ENCODE measurements around the gene ITGB2. TPM values are rescaled to one million over a fixed set of nuclear protein-coding genes. Genes with fewer than 3 reads are reported as not detected.

Gene ITGB2
- polyA plus RNA-seq, 1 of the 3 experiments (the other 2 are of a cell fraction), result 0.77 TPM

GRCh38 chr21:44894687-44895302, 25.9 kb downstream of the ITGB2 start:
- CTCF ChIA-PET, result interaction anchor here (0.5 to 5.5 kb wide), 11 partner anchors 11 to 298 kb away, joined by 3 to 39 read pairs (median 6); no protein-coding TSS in a partner anchor
- H3K27me3 ChIP-seq (ENCODE audit: insufficient read depth), result peaks cover 13% of the 10 kb centered on the region; the same call in 1 of the 2 replicates
- peaks cover 0 to 5% of the 10 kb centered on the region in 2 experiments; a peak in 1 of 4 replicates for H3K4me1 ChIP-seq (ENCODE audit: control insufficient read depth in 1 of 2, insufficient read depth in 2 of 2, low read depth in 1 of 2, low read length in 1 of 2)

More at GRCh38 chr21:44894687-44895302, 25.9 kb downstream of the ITGB2 start:
- POLR2A ChIA-PET, result no interaction called here
- H3K4me2 ChIP-seq, result no peak overlapping the region
- TF ChIP-seq JUND (IDR thresholded peaks at IDR 0.05), result no peak
- TF ChIP-seq EZH2phosphoT487 (IDR thresholded peaks at IDR 0.05; ENCODE audit: borderline replicate concordance, low read depth), result no peak
- TF ChIP-seq CTCF (IDR thresholded peaks at IDR 0.05), result no peak
- no peak for TF ChIP-seq SMC3 (IDR thresholded peaks at IDR 0.05; ENCODE audit: low read depth, low read length)
- no peak for TF ChIP-seq FOXJ3 (CRISPR knock-in tag; IDR thresholded peaks at IDR 0.05)
- TF ChIP-seq ELF1 (IDR thresholded peaks at IDR 0.05), result no peak
- no peak for TF ChIP-seq FOSL2 (IDR thresholded peaks at IDR 0.05; ENCODE audit: borderline replicate concordance, low read depth)
- no peak for TF ChIP-seq GATA2 (CRISPR knock-in tag; IDR thresholded peaks at IDR 0.05)
- no peak for TF ChIP-seq FOXM1 (IDR thresholded peaks at IDR 0.05; ENCODE audit: low read depth)
- no peak for TF ChIP-seq RXRA (IDR thresholded peaks at IDR 0.05; ENCODE audit: borderline replicate concordance, low read depth)
- no peak for TF ChIP-seq RAD21 (IDR thresholded peaks at IDR 0.05; ENCODE audit: low read length)
- no peak for TF ChIP-seq TEAD4 (IDR thresholded peaks at IDR 0.05; ENCODE audit: borderline replicate concordance, insufficient read depth)
- no peak for TF ChIP-seq POLR2AphosphoS5 (IDR thresholded peaks at IDR 0.05; ENCODE audit: low read depth, low read length)
- no peak for TF ChIP-seq RFX5 (IDR thresholded peaks at IDR 0.05; ENCODE audit: low read length)
- no peak for TF ChIP-seq MEF2A (IDR thresholded peaks at IDR 0.05; ENCODE audit: borderline replicate concordance, low read depth)
- TF ChIP-seq USF2 (IDR thresholded peaks at IDR 0.05; ENCODE audit: borderline replicate concordance, low read depth, low read length), result no peak
- 55% methylated on average over 14 of the region's 19 CpGs for WGBS (ENCODE audit: low lambda C conversion rate)
- no peak overlapping the region for H3K27ac ChIP-seq (ENCODE audit: low read depth in 2 of 2, low read length in 1 of 2)
- H2AFZ ChIP-seq (ENCODE audit: low read depth), result no peak overlapping the region
- no peaks in the 10 kb centered on the region for H3K36me3 ChIP-seq (replicated peaks in 1 of 2; ENCODE audit: control insufficient read depth in 1 of 2, insufficient read depth in 2 of 2, low read length in 1 of 2)
- no peaks in the 10 kb centered on the region for H3K79me2 ChIP-seq (ENCODE audit: insufficient read depth)
- H3K9me3 ChIP-seq, result no peaks in the 10 kb centered on the region
- H3F3A ChIP-seq (replicated peaks; ENCODE audit: insufficient read depth), result no peaks in the 10 kb centered on the region
- no peak overlapping the region for H3K4me3 ChIP-seq (ENCODE audit: low read depth in 2 of 2, low read length in 1 of 2)
- no peaks in the 10 kb centered on the region for H4K20me1 ChIP-seq (ENCODE audit: insufficient read depth)
- H3K9me2 ChIP-seq, result no peaks in the 10 kb centered on the region
- DNase-seq, result no peak
- no peak overlapping the region for H3K9ac ChIP-seq
